ENCODE measurements around the gene SLC33A1. TPM values are rescaled to one million over a fixed set of nuclear protein-coding genes. Genes with fewer than 3 reads are reported as not detected.

SLC33A1 gene
- total RNA-seq, 1 donor from 2014 or later: 36.5 TPM

- H3K4me1 ChIP-seq: peaks cover 4% of the 10 kb centered on the region
- H3K36me3 ChIP-seq: no peaks in the 10 kb centered on the region
- H3K27me3 ChIP-seq: no peaks in the 10 kb centered on the region
- no peak for TF ChIP-seq CTCF (IDR thresholded peaks at IDR 0.05)
- H3K4me3 ChIP-seq: no peak overlapping the region
- no peak overlapping the region for H3K27ac ChIP-seq
- DNase-seq: no peak
- intact Hi-C loops (cut with DNase I): no loop called here
- ATAC-seq: no peak
- H3K9me3 ChIP-seq: no peaks in the 10 kb centered on the region
Observed at GRCh38 chr3:155809181-155809580, 45.0 kb downstream of the SLC33A1 start.

- no peak for TF ChIP-seq CTCF (IDR thresholded peaks at IDR 0.05)
- intact Hi-C loops (cut with DNase I): no loop called here
- ATAC-seq: no peak
Observed at GRCh38 chr3:155807823-155808222, 46.4 kb downstream of the SLC33A1 start.

GRCh38 chr3:155805802-155806618, 48.2 kb downstream of the SLC33A1 start, which contains the start of gene C3orf33:
TSS of gene C3orf33 (minus strand) at chr3:155806278. CDS start at chr3:155806252, 26 bp downstream.
- ATAC-seq: peak; percentile 99
- peak; percentile 91 for DNase-seq
- Histone ChIP-seq H3K36me3 (peaks cover 4% of the 10 kb centered on the region), H3K4me3 (peak within 1 kb of the TSS; percentile 85), H3K27me3 (no peaks in the 10 kb centered on the region), H3K27ac (peak within 1 kb of the TSS; percentile 89), H3K4me1 (peaks cover 4% of the 10 kb centered on the region), H3K9me3 (no peaks in the 10 kb centered on the region)
- intact Hi-C loops (cut with DNase I): no loop called here
- TF ChIP-seq CTCF (IDR thresholded peaks at IDR 0.05): peak; percentile 88

More at GRCh38 chr3:155807823-155808222, 46.4 kb downstream of the SLC33A1 start:
- Histone ChIP-seq H3K27me3 (no peaks in the 10 kb centered on the region), H3K36me3 (no peaks in the 10 kb centered on the region), H3K4me1 (peaks cover 4% of the 10 kb centered on the region), H3K4me3 (no peak overlapping the region), H3K9me3 (no peaks in the 10 kb centered on the region), H3K27ac (no peak overlapping the region)
- DNase-seq: no peak

GRCh38 chr3:155805204-155805801, 48.9 kb downstream of the SLC33A1 start:
- H3K9me3 ChIP-seq: no peaks in the 10 kb centered on the region
- no peak for TF ChIP-seq CTCF (IDR thresholded peaks at IDR 0.05)
- H3K27ac ChIP-seq: peak overlapping the region; percentile 89
- no peaks in the 10 kb centered on the region for H3K27me3 ChIP-seq
- H3K4me3 ChIP-seq: peak overlapping the region; percentile 85
- peak; percentile 67 for DNase-seq
- peak; percentile 74 for ATAC-seq
- peaks cover 4% of the 10 kb centered on the region for H3K36me3 ChIP-seq
- intact Hi-C loops (cut with DNase I): no loop called here
- peaks cover 4% of the 10 kb centered on the region for H3K4me1 ChIP-seq

GRCh38 chr3:155804323-155804722, 49.9 kb downstream of the SLC33A1 start:
- DNase-seq (no peak), ATAC-seq (no peak)
- no peak overlapping the region for H3K27ac ChIP-seq
- H3K9me3 ChIP-seq: no peaks in the 10 kb centered on the region
- no peak for TF ChIP-seq CTCF (IDR thresholded peaks at IDR 0.05)
- H3K4me3 ChIP-seq: no peak overlapping the region
- peaks cover 4% of the 10 kb centered on the region for H3K4me1 ChIP-seq
- peaks cover 9% of the 10 kb centered on the region for H3K36me3 ChIP-seq
- no peaks in the 10 kb centered on the region for H3K27me3 ChIP-seq
- intact Hi-C loops (cut with DNase I): no loop called here
